ENCODE data around the gene RHBDD3.

- TF ChIP-seq REST (IDR thresholded peaks at IDR 0.05; ENCODE audit: borderline replicate concordance), result no peak
- no peak for TF ChIP-seq REST (CRISPR knock-in tag; IDR thresholded peaks at IDR 0.05; ENCODE audit: low read depth)
- TF ChIP-seq EP300 (IDR thresholded peaks at IDR 0.05; ENCODE audit: low read length), result no peak
- no peak for TF ChIP-seq NCOA1 (IDR thresholded peaks at IDR 0.05; ENCODE audit: low read depth)
- TF ChIP-seq ETV5 (CRISPR knock-in tag; IDR thresholded peaks at IDR 0.05; ENCODE audit: low read depth), result no peak
- no peak for TF ChIP-seq ZNF224 (CRISPR knock-in tag; IDR thresholded peaks at IDR 0.05)
- no peak for TF ChIP-seq CTCF (IDR thresholded peaks at IDR 0.05 in 2 of 3, conservative IDR thresholded peaks at IDR 0.05 in 1 of 3; ENCODE audit: insufficient read depth in 2 of 3, low read depth in 1 of 3, low read length in 3 of 3)
Observed at GRCh38 chr22:29225422-29226090, 42.2 kb downstream of the RHBDD3 start.

Measured in K562 (cell line).